ENCODE data around the gene P2RY1.

The P2RY1 gene

DNA sequence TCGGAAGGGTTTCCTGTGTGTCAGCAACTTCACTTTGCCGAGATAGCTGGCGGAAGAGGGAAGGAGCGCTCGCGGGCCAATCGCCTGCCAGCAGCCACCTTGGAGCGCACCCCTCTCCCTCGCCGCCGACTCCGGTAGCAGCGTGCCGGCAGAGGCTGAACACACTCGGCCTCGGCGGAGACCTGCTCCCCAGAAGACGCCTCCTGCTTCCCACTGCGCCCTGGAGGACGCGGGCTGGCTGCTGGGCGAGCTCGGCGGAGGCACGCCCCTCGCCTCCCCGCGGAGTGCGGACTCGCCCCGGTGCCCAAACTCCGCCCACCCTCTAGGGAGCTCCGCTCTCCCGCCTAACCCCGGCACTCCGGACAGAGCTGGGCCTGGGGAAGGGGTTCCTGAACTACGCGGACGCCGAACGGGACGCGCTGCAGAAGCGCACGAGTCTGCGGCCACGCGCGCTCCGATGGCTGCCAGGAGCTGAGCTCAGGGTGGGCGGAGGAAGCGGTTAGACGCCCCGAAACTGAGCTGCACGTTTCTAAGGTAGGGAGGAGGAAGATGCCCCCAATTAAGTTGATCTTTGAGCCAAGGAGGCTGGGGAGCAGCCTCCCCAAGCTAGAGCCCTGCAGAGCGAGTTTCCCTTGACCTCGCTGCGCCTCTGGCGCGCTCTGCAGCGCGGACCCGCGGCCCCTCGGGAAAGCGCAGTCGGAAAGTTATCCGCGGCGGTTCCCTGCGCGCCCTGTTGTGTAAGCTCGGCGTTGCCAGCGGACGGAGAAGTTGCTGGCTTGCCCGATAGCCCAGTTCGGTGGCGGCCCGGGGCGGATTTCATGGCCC, at the start of gene P2RY1:
TSS of gene P2RY1 (plus strand) at position 356 of the 825 bp plus-strand sequence. CDS start 652 bp downstream, outside the sequence.
- DNase-seq: no peak

- no peak for DNase-seq
Measured at GRCh38 chr3:152786977-152787681, 47.8 kb upstream of the P2RY1 start.

- no peak for DNase-seq
Measured at GRCh38 chr3:152790651-152791387, 44.1 kb upstream of the P2RY1 start.

DNA sequence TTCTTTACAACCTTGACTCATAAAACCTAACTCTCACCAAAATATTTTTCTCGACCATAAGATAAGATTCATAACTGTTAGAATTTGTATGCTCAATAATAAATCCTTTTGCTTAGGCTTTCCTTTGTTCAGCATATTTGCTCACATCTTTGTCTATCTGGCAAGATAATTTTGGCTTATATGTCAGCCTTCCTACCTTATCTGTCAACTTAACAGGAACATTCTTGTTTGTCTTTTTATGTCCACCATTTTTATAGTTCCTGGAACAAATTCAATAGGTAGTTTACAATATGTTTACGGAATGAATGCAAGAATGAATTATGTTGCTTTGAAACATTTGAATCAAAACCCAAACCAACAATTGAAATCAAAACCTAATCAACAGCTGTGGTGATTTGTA, 41.0 kb upstream of the P2RY1 start:
- no peak for DNase-seq

DNA sequence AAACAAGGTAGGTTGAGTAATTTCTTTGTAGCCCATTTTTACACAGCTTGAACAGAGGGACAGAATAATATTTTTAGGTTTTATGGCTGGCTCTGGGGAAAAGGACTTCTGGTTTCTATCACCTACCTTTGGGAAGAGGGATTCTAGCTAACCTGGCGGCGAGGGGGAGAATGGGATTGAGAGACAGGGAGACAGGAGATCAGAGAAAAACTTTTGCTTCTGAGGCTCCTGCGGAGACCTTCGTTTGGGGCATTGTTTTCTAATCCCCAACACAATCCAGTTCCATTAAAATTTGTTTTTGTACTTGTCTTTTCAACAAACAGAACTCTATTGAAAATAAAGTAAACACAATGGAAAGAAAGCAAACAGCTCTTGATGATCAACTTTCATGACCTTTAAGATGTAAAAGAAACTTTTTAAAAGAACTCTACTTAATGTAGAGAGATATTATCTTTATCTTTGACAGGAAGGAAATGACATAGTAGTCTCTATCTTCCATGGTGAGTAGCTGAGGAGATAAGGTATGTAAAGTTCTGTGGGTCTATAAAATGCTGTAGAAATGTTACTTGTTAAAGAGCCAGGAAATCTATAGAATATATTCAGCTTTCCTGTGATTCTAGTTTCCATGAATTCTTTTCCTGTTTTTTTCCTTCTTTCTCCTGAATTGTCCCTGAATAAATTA, 37.0 kb upstream of the P2RY1 start:
- DNase-seq: no peak

- DNase-seq: no peak
Measured at GRCh38 chr3:152811974-152812760, 22.8 kb upstream of the P2RY1 start.

DNA sequence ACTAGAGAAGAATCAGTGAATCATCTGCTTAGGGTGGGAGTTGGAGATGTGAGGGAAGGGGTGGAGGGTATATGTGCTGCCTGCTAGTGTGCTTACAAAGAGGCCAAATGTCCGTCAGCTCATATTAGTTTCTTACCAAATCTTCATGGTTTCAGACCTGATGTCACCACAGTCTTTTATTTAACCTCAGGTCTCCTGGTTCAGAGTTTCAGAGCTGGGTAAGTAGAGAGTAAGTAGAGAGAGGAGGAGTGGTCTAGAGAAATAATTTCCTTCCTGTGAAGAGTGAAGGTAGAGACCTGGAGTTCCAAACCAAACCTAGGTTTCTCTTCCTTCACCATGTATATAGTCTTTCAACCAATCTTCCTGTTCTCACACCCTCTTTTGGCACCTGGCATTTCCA, 17.5 kb upstream of the P2RY1 start:
- DNase-seq: no peak

- DNase-seq: no peak
Measured at GRCh38 chr3:152818027-152818426, 16.9 kb upstream of the P2RY1 start.

GRCh38 chr3:152823173-152823572, 11.8 kb upstream of the P2RY1 start:
- DNase-seq: no peak

DNA sequence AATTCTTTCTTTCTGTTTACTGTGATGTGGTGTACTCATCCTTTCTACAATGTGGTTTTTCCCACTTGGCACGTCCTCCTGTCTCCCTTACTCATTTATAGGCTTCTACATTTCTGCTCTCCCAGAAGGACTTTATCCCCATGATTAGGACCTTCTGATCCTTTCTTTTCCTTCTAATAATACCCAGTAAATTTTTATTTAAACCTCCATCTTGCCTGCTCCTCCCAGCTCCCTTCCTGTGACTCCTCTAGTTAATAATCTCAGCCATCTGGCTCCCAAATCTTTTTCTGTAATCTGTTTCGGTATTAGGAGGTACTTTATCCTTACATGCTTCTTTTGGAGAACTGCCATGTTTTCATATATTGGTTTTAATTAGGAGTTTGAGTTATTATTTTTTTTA, 11.2 kb upstream of the P2RY1 start:
- DNase-seq: no peak

DNA sequence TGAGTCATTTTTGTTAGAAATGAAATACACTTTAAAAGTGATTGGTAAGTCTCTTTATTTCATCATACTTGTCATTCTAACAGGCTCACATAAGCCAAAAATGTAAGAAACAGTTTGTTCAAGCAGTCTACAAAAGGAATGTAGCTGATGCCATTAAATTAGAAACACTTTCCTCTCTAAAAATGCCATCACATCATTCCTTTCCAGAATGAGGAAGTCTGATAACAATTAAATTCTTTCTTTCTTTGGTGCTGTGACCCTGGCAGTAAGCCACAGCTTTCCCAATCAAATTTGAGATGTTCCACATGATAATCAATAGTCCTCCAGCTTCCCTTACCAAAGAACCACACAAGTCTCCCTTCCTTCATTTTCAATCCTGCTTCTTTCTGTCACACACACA, 9.4 kb upstream of the P2RY1 start:
- DNase-seq: no peak

DNA sequence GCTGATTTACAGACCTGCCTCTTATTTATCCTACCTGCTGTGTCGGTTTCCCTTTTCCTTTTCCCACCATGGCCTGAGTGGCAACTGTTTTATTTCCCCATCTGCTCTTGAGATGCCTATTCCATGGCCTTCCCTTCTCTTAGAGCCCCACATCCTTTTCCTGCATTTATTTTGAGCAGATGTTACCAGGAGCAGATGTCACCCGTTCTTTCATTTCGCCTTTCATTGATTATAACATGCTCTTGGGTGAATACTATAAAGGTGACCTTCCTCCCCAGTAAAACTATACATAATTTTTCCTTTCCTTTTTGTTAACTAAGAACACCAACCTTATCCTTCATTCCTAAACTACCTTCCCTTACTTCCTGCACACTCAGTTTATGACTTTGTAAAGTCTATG, 8.5 kb upstream of the P2RY1 start:
- no peak for DNase-seq

DNA sequence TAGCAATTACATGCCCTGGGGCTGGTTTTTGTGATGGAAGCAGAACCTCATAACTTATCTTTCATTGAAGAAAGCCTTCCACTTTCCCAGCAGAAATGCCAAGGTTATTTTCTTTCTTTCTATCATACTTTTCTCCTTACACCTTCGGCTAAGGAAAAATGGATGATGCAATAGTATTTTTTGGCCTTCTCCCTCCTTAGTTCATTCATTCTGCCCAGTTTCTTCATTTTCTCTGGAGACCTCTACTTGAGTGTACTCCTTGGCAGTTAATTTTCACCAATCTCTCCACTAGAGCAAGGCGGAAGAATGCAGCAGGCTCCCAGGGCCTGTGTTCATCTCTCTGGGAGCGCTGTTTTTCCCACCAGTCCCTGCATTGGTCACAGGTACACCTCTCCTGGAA, 7.6 kb upstream of the P2RY1 start:
- DNase-seq: no peak

DNA sequence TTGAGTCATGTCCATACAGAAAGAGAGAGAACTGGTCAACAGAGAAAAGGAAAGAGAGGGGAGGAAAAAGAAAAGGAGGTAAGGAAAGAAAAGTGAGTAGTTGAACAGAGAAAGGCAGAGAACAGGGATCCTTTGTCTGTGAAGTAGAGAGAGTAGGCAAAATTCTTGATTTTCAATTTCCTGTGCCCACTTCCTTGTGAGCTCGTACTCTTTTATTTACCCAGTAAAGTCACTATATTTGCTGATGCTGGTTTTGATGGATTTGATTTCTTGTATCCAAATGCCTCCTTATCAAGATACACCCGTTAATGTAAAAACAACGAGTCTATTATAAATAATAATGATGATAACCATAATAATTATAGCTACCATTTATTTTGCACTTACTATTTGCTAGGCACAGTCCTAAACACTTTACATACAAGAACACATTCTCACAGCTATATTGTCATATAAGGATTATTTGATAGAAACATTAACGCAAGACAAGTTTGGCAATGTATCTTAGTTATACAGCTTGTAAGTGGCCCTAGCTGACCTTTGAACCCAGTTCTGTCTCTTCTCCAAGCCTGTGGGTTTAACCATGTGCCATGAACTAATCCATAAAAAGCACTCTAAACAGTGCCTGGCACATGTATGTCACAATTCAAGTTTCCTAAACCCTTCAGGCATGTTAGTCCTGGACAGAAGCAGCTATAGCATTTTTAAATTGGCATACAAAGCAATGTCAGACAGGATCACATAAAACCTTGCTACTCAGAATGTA, 6.7 kb upstream of the P2RY1 start:
- no peak for DNase-seq

DNA sequence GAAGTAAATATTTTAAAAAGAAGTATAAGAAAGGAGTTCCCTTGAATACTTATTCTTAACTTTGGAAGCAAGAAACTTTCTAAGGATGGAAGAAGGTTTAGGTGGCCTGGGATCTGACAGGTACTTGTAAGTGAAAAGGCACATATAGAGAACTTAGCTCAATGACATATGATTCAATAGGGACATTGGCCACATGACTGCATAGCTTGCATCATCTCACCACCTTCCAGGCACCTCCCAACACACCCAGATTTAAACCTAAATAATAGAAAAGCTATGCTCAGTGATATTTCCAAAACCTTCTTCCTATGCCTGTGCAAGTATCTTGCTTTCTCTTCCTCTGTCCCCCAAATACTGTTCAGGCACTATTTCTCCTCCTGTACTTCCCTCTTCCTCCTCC, 4.7 kb upstream of the P2RY1 start:
- DNase-seq: no peak

DNA sequence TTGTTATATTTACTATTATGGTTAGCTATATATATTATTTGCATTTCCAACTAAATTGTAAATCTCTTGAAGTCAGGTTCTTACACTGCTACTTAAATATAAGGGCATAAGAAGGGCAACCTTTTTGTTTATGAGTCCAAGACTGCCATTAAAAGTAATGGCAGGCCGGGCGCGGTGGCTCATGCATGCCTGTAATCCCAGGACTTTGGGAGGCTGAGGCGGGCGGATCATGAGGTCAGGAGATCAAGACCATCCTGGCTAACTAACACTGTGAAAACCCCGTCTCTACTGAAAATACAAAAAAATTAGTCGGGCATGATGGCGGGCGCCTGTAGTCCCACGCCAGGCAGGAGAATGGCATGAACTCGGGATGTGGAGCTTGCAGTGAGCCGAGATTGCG, 2.9 kb upstream of the P2RY1 start:
- no peak for DNase-seq

GRCh38 chr3:152833089-152833488, 1.8 kb upstream of the P2RY1 start:
- DNase-seq: no peak

DNA sequence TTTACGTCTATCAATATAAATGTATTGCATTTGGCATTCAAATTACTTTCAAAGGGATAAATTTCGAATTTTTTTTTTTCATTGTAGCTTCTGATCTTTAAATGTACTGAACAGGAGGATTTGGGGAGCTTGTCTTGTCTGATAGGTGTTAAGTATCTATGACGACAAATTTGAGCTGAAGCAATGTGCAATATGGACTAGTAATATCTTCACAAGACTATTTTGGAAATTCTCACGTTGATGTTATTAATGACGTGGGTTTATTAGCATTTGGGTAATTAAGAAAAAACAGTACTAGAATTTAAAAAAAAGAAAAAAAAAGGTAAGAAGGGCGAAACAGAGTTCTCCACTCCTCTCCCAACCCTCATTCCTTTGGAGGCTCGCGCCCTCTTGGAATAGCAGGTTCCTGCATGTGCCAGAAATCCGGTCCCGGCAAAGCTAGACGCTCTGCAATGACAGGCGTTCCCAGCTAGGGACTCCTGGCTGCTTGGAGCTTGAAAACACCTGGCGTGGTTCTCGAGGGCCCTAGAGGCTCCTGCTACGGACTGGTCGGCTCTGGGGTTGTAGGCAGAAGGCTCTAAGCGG, 648 bp upstream of the P2RY1 start:
- DNase-seq: no peak

DNA sequence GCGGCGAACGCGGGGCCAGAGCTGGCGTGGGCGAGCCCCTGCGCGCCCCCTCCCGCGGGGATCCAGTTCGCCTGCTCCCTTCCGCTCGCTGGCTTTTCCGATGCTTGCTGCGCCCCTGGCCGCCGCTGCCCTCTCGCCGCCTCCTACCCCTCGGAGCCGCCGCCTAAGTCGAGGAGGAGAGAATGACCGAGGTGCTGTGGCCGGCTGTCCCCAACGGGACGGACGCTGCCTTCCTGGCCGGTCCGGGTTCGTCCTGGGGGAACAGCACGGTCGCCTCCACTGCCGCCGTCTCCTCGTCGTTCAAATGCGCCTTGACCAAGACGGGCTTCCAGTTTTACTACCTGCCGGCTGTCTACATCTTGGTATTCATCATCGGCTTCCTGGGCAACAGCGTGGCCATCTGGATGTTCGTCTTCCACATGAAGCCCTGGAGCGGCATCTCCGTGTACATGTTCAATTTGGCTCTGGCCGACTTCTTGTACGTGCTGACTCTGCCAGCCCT, 721 bp downstream of the P2RY1 start:
- no peak for DNase-seq

GRCh38 chr3:152836269-152836668, 1.3 kb downstream of the P2RY1 start:
- DNase-seq: no peak

DNA sequence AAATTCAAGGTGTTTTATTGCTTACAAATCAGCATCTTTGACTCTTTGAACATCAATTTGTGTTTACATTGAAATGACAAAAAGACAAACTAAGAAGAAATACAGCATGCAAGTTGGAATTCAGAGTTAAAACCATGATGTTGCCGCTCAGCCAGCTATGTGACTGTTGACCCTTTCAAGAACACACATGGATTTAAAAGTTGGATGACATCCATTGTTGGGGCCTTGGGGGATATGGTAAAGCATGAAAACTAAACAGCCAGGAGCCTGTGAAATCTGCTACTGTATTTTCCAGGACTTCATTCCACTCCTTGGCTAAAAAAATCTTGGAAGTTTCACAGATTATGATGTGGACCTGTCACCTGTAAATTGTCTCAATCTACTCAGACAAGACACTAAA, 4.6 kb downstream of the P2RY1 start:
- no peak for DNase-seq

All from CD4-positive, alpha-beta T cell treated with Interleukin-10 for 1 hour (primary cell).